Measurements from ENCODE around the gene ODF4.

DNA sequence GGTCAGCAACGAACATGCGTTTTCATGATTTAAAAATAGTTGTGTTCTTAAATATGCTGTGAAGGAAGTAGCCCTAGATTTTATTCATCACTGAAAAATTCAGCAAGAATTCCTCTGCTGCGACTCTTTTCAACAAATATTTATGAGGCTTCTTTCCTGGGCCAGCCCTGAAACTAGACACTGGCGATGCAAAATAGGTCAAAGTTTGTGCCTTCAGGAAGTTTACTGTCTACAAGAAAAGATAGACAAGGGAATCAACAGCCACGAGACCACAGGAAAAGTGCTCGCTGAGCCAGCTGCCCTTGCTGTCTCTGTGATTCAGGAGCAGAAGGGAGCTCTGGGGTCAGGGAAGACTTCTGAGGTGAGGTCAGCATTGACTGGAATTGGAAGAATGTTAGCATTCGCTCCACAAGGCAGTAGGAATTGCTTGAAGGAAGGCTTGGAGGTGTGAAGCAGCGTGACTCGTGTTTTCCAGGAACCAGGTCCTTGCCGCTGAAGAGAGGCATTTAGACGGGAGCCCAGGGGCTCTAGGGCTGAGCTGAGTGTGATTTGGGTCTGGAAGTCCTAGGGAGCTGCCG, 45.2 kb downstream of the ODF4 start:
- TF ChIP-seq CTCF (IDR thresholded peaks at IDR 0.05) (no peak), POLR2A (IDR thresholded peaks at IDR 0.05) (no peak)
